ENCODE results near the gene CAPN7. TPM values are rescaled to one million over a fixed set of nuclear protein-coding genes. Genes with fewer than 3 reads are reported as not detected.

The CAPN7 gene
- total and polyA plus RNA-seq, 2 donors (not counting 1 experiment from before 2014, with no cell fraction given), result 25.9 to 38.0 TPM

- no peak for DNase-seq (ENCODE audit: low read depth in 2 of 2)
- H2AFZ ChIP-seq (ENCODE audit: low read length), result no peak overlapping the region
- no peak overlapping the region for H3K9ac ChIP-seq (ENCODE audit: insufficient read depth, low read length)
- no peak overlapping the region for H3K27ac ChIP-seq (ENCODE audit: insufficient read depth, low read length)
- no peak overlapping the region for H3K4me2 ChIP-seq (ENCODE audit: extremely low read depth, insufficient read depth, low read length)
- TF ChIP-seq EZH2 (IDR thresholded peaks at IDR 0.05; ENCODE audit: low read length, missing control alignments) (no peak), CTCF (conservative IDR thresholded peaks at IDR 0.05 in 1 of 2, IDR thresholded peaks at IDR 0.05 in 1 of 2; ENCODE audit: low read depth in 1 of 2, low read length in 2 of 2) (no peak)
- H3K4me1 ChIP-seq (ENCODE audit: control insufficient read depth, extremely low read depth, insufficient read depth, low read length), result no peaks in the 10 kb centered on the region
- no peak overlapping the region for H3K4me3 ChIP-seq (replicated peaks in 1 of 4; ENCODE audit: control extremely low read depth in 1 of 4, insufficient read depth in 1 of 4, low read depth in 3 of 4, low read length in 4 of 4)
- H4K20me1 ChIP-seq (ENCODE audit: control insufficient read depth, extremely low read depth, insufficient read depth, low read length), result no peaks in the 10 kb centered on the region
- H3K36me3 ChIP-seq (ENCODE audit: control insufficient read depth, insufficient read depth, low read length), result no peaks in the 10 kb centered on the region
- no peaks in the 10 kb centered on the region for H3K27me3 ChIP-seq (ENCODE audit: control insufficient read depth, insufficient read depth, low read length)
- H3K79me2 ChIP-seq (ENCODE audit: control insufficient read depth, insufficient read depth, low read length), result no peaks in the 10 kb centered on the region
- no peaks in the 10 kb centered on the region for H3K9me3 ChIP-seq (ENCODE audit: control insufficient read depth, insufficient read depth, low read depth, low read length)
Measured at GRCh38 chr3:15181963-15182362, 24.1 kb upstream of the CAPN7 start.

- Histone ChIP-seq H3K9ac (ENCODE audit: insufficient read depth, low read length) (no peak overlapping the region), H4K20me1 (ENCODE audit: control insufficient read depth, extremely low read depth, insufficient read depth, low read length) (no peaks in the 10 kb centered on the region), H3K4me3 (replicated peaks in 1 of 4; ENCODE audit: control extremely low read depth in 1 of 4, insufficient read depth in 1 of 4, low read depth in 3 of 4, low read length in 4 of 4) (no peak overlapping the region), H3K79me2 (ENCODE audit: control insufficient read depth, insufficient read depth, low read length) (no peaks in the 10 kb centered on the region), H3K27me3 (ENCODE audit: control insufficient read depth, insufficient read depth, low read length) (no peaks in the 10 kb centered on the region), H3K36me3 (ENCODE audit: control insufficient read depth, insufficient read depth, low read length) (no peaks in the 10 kb centered on the region), H2AFZ (ENCODE audit: low read length) (no peak overlapping the region), H3K9me3 (ENCODE audit: control insufficient read depth, insufficient read depth, low read depth, low read length) (no peaks in the 10 kb centered on the region), H3K4me1 (ENCODE audit: control insufficient read depth, extremely low read depth, insufficient read depth, low read length) (no peaks in the 10 kb centered on the region), H3K4me2 (ENCODE audit: extremely low read depth, insufficient read depth, low read length) (no peak overlapping the region), H3K27ac (ENCODE audit: insufficient read depth, low read length) (no peak overlapping the region)
- no peak for DNase-seq (ENCODE audit: low read depth in 2 of 2)
- no peak for TF ChIP-seq EZH2 (IDR thresholded peaks at IDR 0.05; ENCODE audit: low read length, missing control alignments)
- TF ChIP-seq CTCF (conservative IDR thresholded peaks at IDR 0.05 in 1 of 2, IDR thresholded peaks at IDR 0.05 in 1 of 2; ENCODE audit: low read depth in 1 of 2, low read length in 2 of 2), result no peak
Measured at GRCh38 chr3:15183011-15183410, 23.0 kb upstream of the CAPN7 start.

GRCh38 chr3:15185404-15185803 lies 20.6 kb upstream of the CAPN7 start:
- H4K20me1 ChIP-seq (ENCODE audit: control insufficient read depth, extremely low read depth, insufficient read depth, low read length), result no peaks in the 10 kb centered on the region
- H3K9ac ChIP-seq (ENCODE audit: insufficient read depth, low read length), result no peak overlapping the region
- no peak overlapping the region for H2AFZ ChIP-seq (ENCODE audit: low read length)
- H3K27me3 ChIP-seq (ENCODE audit: control insufficient read depth, insufficient read depth, low read length), result no peaks in the 10 kb centered on the region
- H3K4me3 ChIP-seq (replicated peaks in 1 of 4; ENCODE audit: control extremely low read depth in 1 of 4, insufficient read depth in 1 of 4, low read depth in 3 of 4, low read length in 4 of 4), result no peak overlapping the region
- no peaks in the 10 kb centered on the region for H3K9me3 ChIP-seq (ENCODE audit: control insufficient read depth, insufficient read depth, low read depth, low read length)
- no peak for TF ChIP-seq EZH2 (IDR thresholded peaks at IDR 0.05; ENCODE audit: low read length, missing control alignments)
- TF ChIP-seq CTCF (conservative IDR thresholded peaks at IDR 0.05 in 1 of 2, IDR thresholded peaks at IDR 0.05 in 1 of 2; ENCODE audit: low read depth in 1 of 2, low read length in 2 of 2), result no peak
- H3K27ac ChIP-seq (ENCODE audit: insufficient read depth, low read length), result no peak overlapping the region
- H3K36me3 ChIP-seq (ENCODE audit: control insufficient read depth, insufficient read depth, low read length), result no peaks in the 10 kb centered on the region
- H3K79me2 ChIP-seq (ENCODE audit: control insufficient read depth, insufficient read depth, low read length), result no peaks in the 10 kb centered on the region
- no peak overlapping the region for H3K4me2 ChIP-seq (ENCODE audit: extremely low read depth, insufficient read depth, low read length)
- no peak for DNase-seq (ENCODE audit: low read depth in 2 of 2)
- no peaks in the 10 kb centered on the region for H3K4me1 ChIP-seq (ENCODE audit: control insufficient read depth, extremely low read depth, insufficient read depth, low read length)

Measured in fibroblast of lung (primary cell).